Liver (tissue), 3 donors: ENCODE results near the gene EXOC4.

Experiments
- ATF3 ChIP-seq: IDR thresholded peaks from 2 replicates; pipeline ENCODE4 v1.6.1; 2016; ENCODE audit warnings: antibody characterized with exemption
- CTCF ChIP-seq: fragments of 150-350 bp; IDR thresholded peaks from 2 replicates; pipeline ENCODE4 v1.5.1; 2017; ENCODE audit warnings: improper control_type of control experiment, low read depth, low read length; ENCODE audit not compliant: missing input control
- EGR1 ChIP-seq, 2 donors: IDR thresholded peaks; 2 replicates each; pipeline ENCODE4 v1.6.1; 2016 to 2018; ENCODE audit warnings: antibody characterized with exemption in 2 of 2, low read depth in 2 of 2
- FOXA1 ChIP-seq: IDR thresholded peaks from 2 replicates; pipeline ENCODE4 v1.6.1; 2016; ENCODE audit warnings: antibody characterized with exemption
- JUND ChIP-seq, 2 donors: IDR thresholded peaks; 2 replicates each; pipeline ENCODE4 v1.6.1; 2016; ENCODE audit warnings: antibody characterized with exemption in 2 of 2
- RAD21 ChIP-seq, 2 donors: IDR thresholded peaks; 2 replicates each; pipeline ENCODE4 v1.6.1; 2016; ENCODE audit warnings: antibody characterized with exemption in 2 of 2, mild to moderate bottlenecking in 2 of 2
- SP1 ChIP-seq: IDR thresholded peaks from 2 replicates; pipeline ENCODE4 v1.6.1; 2018; ENCODE audit warnings: antibody characterized with exemption, mild to moderate bottlenecking
- TAF1 ChIP-seq: conservative IDR thresholded peaks from 2 replicates; pipeline ENCODE4 v1.6.1; 2016; ENCODE audit warnings: antibody characterized with exemption, mild to moderate bottlenecking
- ZBTB33 ChIP-seq: IDR thresholded peaks from 2 replicates; pipeline ENCODE4 v1.6.1; 2016; ENCODE audit warnings: antibody characterized with exemption
- donor health status: healthy.
- donor health status: healthy.

- no peak for TF ChIP-seq TAF1
- no peak for TF ChIP-seq CTCF
- no peak for TF ChIP-seq SP1
- TF ChIP-seq JUND (IDR thresholded peaks at IDR 0.05): no peak
- no peak for TF ChIP-seq FOXA1
- TF ChIP-seq ZBTB33: no peak
- TF ChIP-seq RAD21 (IDR thresholded peaks at IDR 0.05): no peak
- TF ChIP-seq EGR1 (IDR thresholded peaks at IDR 0.05; ENCODE audit: low read depth in 2 of 2): no peak
- no peak for TF ChIP-seq ATF3
Observed at GRCh38 chr7:133886797-133887196, 633.9 kb downstream of the EXOC4 start.
